Measurements from ENCODE around the gene DNAJC1.

The DNAJC1 gene

GRCh38 chr10:21750424-21750823, 253.1 kb downstream of the DNAJC1 start:
- no peak for DNase-seq (ENCODE audit: low spot score)
- no peak for TF ChIP-seq CTCF (IDR thresholded peaks at IDR 0.05; ENCODE audit: extremely low read depth, missing control alignments)

GRCh38 chr10:21749788-21750187, 253.7 kb downstream of the DNAJC1 start:
- no peak for DNase-seq (ENCODE audit: low spot score)
- no peak for TF ChIP-seq CTCF (IDR thresholded peaks at IDR 0.05; ENCODE audit: extremely low read depth, missing control alignments)

GRCh38 chr10:21747809-21748208, 255.7 kb downstream of the DNAJC1 start:
- DNase-seq (ENCODE audit: low spot score), result no peak
- no peak for TF ChIP-seq CTCF (IDR thresholded peaks at IDR 0.05; ENCODE audit: extremely low read depth, missing control alignments)

- no peak for TF ChIP-seq CTCF (IDR thresholded peaks at IDR 0.05; ENCODE audit: extremely low read depth, missing control alignments)
Measured at GRCh38 chr10:21746118-21746517, 257.4 kb downstream of the DNAJC1 start.

GRCh38 chr10:21744223-21744622, 259.3 kb downstream of the DNAJC1 start:
- no peak for DNase-seq (ENCODE audit: low spot score)
- no peak for TF ChIP-seq CTCF (IDR thresholded peaks at IDR 0.05; ENCODE audit: extremely low read depth, missing control alignments)

More at GRCh38 chr10:21746118-21746517, 257.4 kb downstream of the DNAJC1 start:
- DNase-seq (ENCODE audit: low spot score), result no peak

GRCh38 chr10:21742740-21743412, 260.7 kb downstream of the DNAJC1 start:
- no peak for TF ChIP-seq CTCF (IDR thresholded peaks at IDR 0.05; ENCODE audit: extremely low read depth, missing control alignments)
- DNase-seq (ENCODE audit: low spot score), result no peak

- no peak for DNase-seq (ENCODE audit: low spot score)
- no peak for TF ChIP-seq CTCF (IDR thresholded peaks at IDR 0.05; ENCODE audit: extremely low read depth, missing control alignments)
Measured at GRCh38 chr10:21740989-21741388, 262.5 kb downstream of the DNAJC1 start.
